Measurements from ENCODE around the gene SOD2.
"Not testable (repeated sequence)": the region's sequence is repeated elsewhere in the genome, so short reads cannot be mapped to it uniquely, and the experiment has no call there.

The SOD2 gene

GRCh38 chr6:159693128-159693893 is at the start of gene SOD2:
TSS of gene SOD2 (minus strand) at chr6:159693241. CDS start at chr6:159693167, 74 bp downstream.
- H3K4me1 ChIP-seq (ENCODE audit: control insufficient read depth in 1 of 2, insufficient read depth in 2 of 2, low read length in 2 of 2): peaks cover 21 to 27% of the 10 kb centered on the region in 2 donors
- peak within 1 kb of the TSS; percentile 97 for H3K27ac ChIP-seq (ENCODE audit: low read depth, low read length)
- peaks cover 3 to 11% of the 10 kb centered on the region in 2 donors for H3K36me3 ChIP-seq (ENCODE audit: control insufficient read depth in 1 of 2, insufficient read depth in 2 of 2, low read length in 2 of 2)
- no peaks in the 10 kb centered on the region for H3K27me3 ChIP-seq (ENCODE audit: control insufficient read depth in 1 of 2, insufficient read depth in 2 of 2, low read length in 2 of 2)
- H3K9me3 ChIP-seq (ENCODE audit: control insufficient read depth in 1 of 2, low read length in 2 of 2): no peaks in the 10 kb centered on the region
- H3K4me3 ChIP-seq (ENCODE audit: low read depth in 1 of 2, low read length in 2 of 2): peak within 1 kb of the TSS; percentile 94 to 97
- H3K9ac ChIP-seq (ENCODE audit: low read depth in 1 of 2, low read length in 2 of 2): peak within 1 kb of the TSS; percentile 86 to 99

GRCh38 chr6:159742165-159742564 is 49.1 kb upstream of the SOD2 start:
- H3K4me3 ChIP-seq (ENCODE audit: low read depth in 1 of 2, low read length in 2 of 2): no peak overlapping the region
- H3K4me1 ChIP-seq (ENCODE audit: control insufficient read depth in 1 of 2, insufficient read depth in 2 of 2, low read length in 2 of 2): peaks cover 0 to 7% of the 10 kb centered on the region in 2 donors
- H3K27me3 ChIP-seq (ENCODE audit: control insufficient read depth in 1 of 2, insufficient read depth in 2 of 2, low read length in 2 of 2): no peaks in the 10 kb centered on the region
- no peak overlapping the region for H3K9ac ChIP-seq (ENCODE audit: low read depth in 1 of 2, low read length in 2 of 2)
- peaks cover 48 to 67% of the 10 kb centered on the region in 2 donors for H3K36me3 ChIP-seq (ENCODE audit: control insufficient read depth in 1 of 2, insufficient read depth in 2 of 2, low read length in 2 of 2)
- no peaks in the 10 kb centered on the region for H3K9me3 ChIP-seq (ENCODE audit: control insufficient read depth in 1 of 2, low read length in 2 of 2)
- no peak overlapping the region for H3K27ac ChIP-seq (ENCODE audit: low read depth, low read length)

GRCh38 chr6:159739341-159739740 is 46.3 kb upstream of the SOD2 start:
- H3K4me3 ChIP-seq (ENCODE audit: low read depth in 1 of 2, low read length in 2 of 2): no peak overlapping the region
- no peak overlapping the region for H3K27ac ChIP-seq (ENCODE audit: low read depth, low read length)
- no peak overlapping the region for H3K9ac ChIP-seq (ENCODE audit: low read depth in 1 of 2, low read length in 2 of 2)
- no peaks in the 10 kb centered on the region for H3K27me3 ChIP-seq (ENCODE audit: control insufficient read depth in 1 of 2, insufficient read depth in 2 of 2, low read length in 2 of 2)
- H3K36me3 ChIP-seq (ENCODE audit: control insufficient read depth in 1 of 2, insufficient read depth in 2 of 2, low read length in 2 of 2): peaks cover 28 to 39% of the 10 kb centered on the region in 2 donors
- peaks cover 0 to 7% of the 10 kb centered on the region in 2 donors for H3K4me1 ChIP-seq (ENCODE audit: control insufficient read depth in 1 of 2, insufficient read depth in 2 of 2, low read length in 2 of 2)
- no peaks in the 10 kb centered on the region for H3K9me3 ChIP-seq (ENCODE audit: control insufficient read depth in 1 of 2, low read length in 2 of 2)

- H3K4me1 ChIP-seq (ENCODE audit: control insufficient read depth in 1 of 2, insufficient read depth in 2 of 2, low read length in 2 of 2): peaks cover 0 to 7% of the 10 kb centered on the region in 2 donors
- peaks cover 13 to 16% of the 10 kb centered on the region in 2 donors for H3K36me3 ChIP-seq (ENCODE audit: control insufficient read depth in 1 of 2, insufficient read depth in 2 of 2, low read length in 2 of 2)
Measured at GRCh38 chr6:159736908-159737307, 43.9 kb upstream of the SOD2 start.

GRCh38 chr6:159733395-159733794 is 40.4 kb upstream of the SOD2 start:
- not testable (repeated sequence) for H3K27me3 ChIP-seq (ENCODE audit: control insufficient read depth in 1 of 2, insufficient read depth in 2 of 2, low read length in 2 of 2); H3K9me3 ChIP-seq (ENCODE audit: control insufficient read depth in 1 of 2, low read length in 2 of 2); H3K4me3 ChIP-seq (ENCODE audit: low read depth in 1 of 2, low read length in 2 of 2); H3K36me3 ChIP-seq (ENCODE audit: control insufficient read depth in 1 of 2, insufficient read depth in 2 of 2, low read length in 2 of 2); H3K9ac ChIP-seq (ENCODE audit: low read depth in 1 of 2, low read length in 2 of 2); H3K27ac ChIP-seq (ENCODE audit: low read depth, low read length)
- H3K4me1 ChIP-seq (ENCODE audit: control insufficient read depth in 1 of 2, insufficient read depth in 2 of 2, low read length in 2 of 2): peaks cover 16 to 25% of the 10 kb centered on the region in 2 donors

More at GRCh38 chr6:159736908-159737307, 43.9 kb upstream of the SOD2 start:
- Histone ChIP-seq H3K4me3 (ENCODE audit: low read depth in 1 of 2, low read length in 2 of 2) (no peak overlapping the region), H3K9ac (ENCODE audit: low read depth in 1 of 2, low read length in 2 of 2) (no peak overlapping the region), H3K27ac (ENCODE audit: low read depth, low read length) (no peak overlapping the region), H3K9me3 (ENCODE audit: control insufficient read depth in 1 of 2, low read length in 2 of 2) (no peaks in the 10 kb centered on the region), H3K27me3 (ENCODE audit: control insufficient read depth in 1 of 2, insufficient read depth in 2 of 2, low read length in 2 of 2) (no peaks in the 10 kb centered on the region)

GRCh38 chr6:159732550-159732949 is 39.5 kb upstream of the SOD2 start:
- H3K4me1 ChIP-seq (ENCODE audit: control insufficient read depth in 1 of 2, insufficient read depth in 2 of 2, low read length in 2 of 2): peaks cover 16 to 20% of the 10 kb centered on the region in 2 donors
- H3K27ac ChIP-seq (ENCODE audit: low read depth, low read length); H3K27me3 ChIP-seq (ENCODE audit: control insufficient read depth in 1 of 2, insufficient read depth in 2 of 2, low read length in 2 of 2): not testable (repeated sequence)

GRCh38 chr6:159730332-159730676 is 37.3 kb upstream of the SOD2 start:
- peaks cover 22 to 25% of the 10 kb centered on the region in 2 donors for H3K4me1 ChIP-seq (ENCODE audit: control insufficient read depth in 1 of 2, insufficient read depth in 2 of 2, low read length in 2 of 2)
- H3K4me3 ChIP-seq (ENCODE audit: low read depth in 1 of 2, low read length in 2 of 2): peak overlapping the region in 1 of 2 donors; percentile 99
- no peaks in the 10 kb centered on the region for H3K27me3 ChIP-seq (ENCODE audit: control insufficient read depth in 1 of 2, insufficient read depth in 2 of 2, low read length in 2 of 2)
- H3K9ac ChIP-seq (ENCODE audit: low read depth in 1 of 2, low read length in 2 of 2): no peak overlapping the region
- no peak overlapping the region for H3K27ac ChIP-seq (ENCODE audit: low read depth, low read length)
- H3K9me3 ChIP-seq (ENCODE audit: control insufficient read depth in 1 of 2, low read length in 2 of 2): no peaks in the 10 kb centered on the region
- H3K36me3 ChIP-seq (ENCODE audit: control insufficient read depth in 1 of 2, insufficient read depth in 2 of 2, low read length in 2 of 2): no peaks in the 10 kb centered on the region

More at GRCh38 chr6:159732550-159732949, 39.5 kb upstream of the SOD2 start:
- H3K4me3 ChIP-seq (ENCODE audit: low read depth in 1 of 2, low read length in 2 of 2); H3K9ac ChIP-seq (ENCODE audit: low read depth in 1 of 2, low read length in 2 of 2); H3K9me3 ChIP-seq (ENCODE audit: control insufficient read depth in 1 of 2, low read length in 2 of 2); H3K36me3 ChIP-seq (ENCODE audit: control insufficient read depth in 1 of 2, insufficient read depth in 2 of 2, low read length in 2 of 2): not testable (repeated sequence)

GRCh38 chr6:159729598-159730331 is 36.7 kb upstream of the SOD2 start:
- Histone ChIP-seq H3K4me1 (ENCODE audit: control insufficient read depth in 1 of 2, insufficient read depth in 2 of 2, low read length in 2 of 2) (peaks cover 22 to 25% of the 10 kb centered on the region in 2 donors), H3K27me3 (ENCODE audit: control insufficient read depth in 1 of 2, insufficient read depth in 2 of 2, low read length in 2 of 2) (no peaks in the 10 kb centered on the region), H3K36me3 (ENCODE audit: control insufficient read depth in 1 of 2, insufficient read depth in 2 of 2, low read length in 2 of 2) (no peaks in the 10 kb centered on the region), H3K27ac (ENCODE audit: low read depth, low read length) (no peak overlapping the region), H3K9ac (ENCODE audit: low read depth in 1 of 2, low read length in 2 of 2) (peak overlapping the region in 1 of 2 donors; percentile 99), H3K9me3 (ENCODE audit: control insufficient read depth in 1 of 2, low read length in 2 of 2) (no peaks in the 10 kb centered on the region), H3K4me3 (ENCODE audit: low read depth in 1 of 2, low read length in 2 of 2) (peak overlapping the region; percentile 42 to 99)

- Histone ChIP-seq H3K36me3 (ENCODE audit: control insufficient read depth in 1 of 2, insufficient read depth in 2 of 2, low read length in 2 of 2) (no peaks in the 10 kb centered on the region), H3K27ac (ENCODE audit: low read depth, low read length) (no peak overlapping the region), H3K4me1 (ENCODE audit: control insufficient read depth in 1 of 2, insufficient read depth in 2 of 2, low read length in 2 of 2) (peaks cover 22 to 25% of the 10 kb centered on the region in 2 donors), H3K9ac (ENCODE audit: low read depth in 1 of 2, low read length in 2 of 2) (peak overlapping the region; percentile 95 to 99), H3K27me3 (ENCODE audit: control insufficient read depth in 1 of 2, insufficient read depth in 2 of 2, low read length in 2 of 2) (no peaks in the 10 kb centered on the region), H3K4me3 (ENCODE audit: low read depth in 1 of 2, low read length in 2 of 2) (peak overlapping the region; percentile 91 to 99), H3K9me3 (ENCODE audit: control insufficient read depth in 1 of 2, low read length in 2 of 2) (no peaks in the 10 kb centered on the region)
Measured at GRCh38 chr6:159728531-159728964, 35.5 kb upstream of the SOD2 start.

All from duodenal mucosa (tissue), 2 donors.